Measurements from ENCODE around the gene CDRT15L2. TPM values are rescaled to one million over a fixed set of nuclear protein-coding genes. Genes with fewer than 3 reads are reported as not detected.
"Not testable (repeated sequence)": the region's sequence is repeated elsewhere in the genome, so short reads cannot be mapped to it uniquely, and the experiment has no call there.

Gene CDRT15L2
- total and polyA plus RNA-seq, 3 donors from 2014 or later: 6.7 to 17.9 (median 15.1) TPM

DNA sequence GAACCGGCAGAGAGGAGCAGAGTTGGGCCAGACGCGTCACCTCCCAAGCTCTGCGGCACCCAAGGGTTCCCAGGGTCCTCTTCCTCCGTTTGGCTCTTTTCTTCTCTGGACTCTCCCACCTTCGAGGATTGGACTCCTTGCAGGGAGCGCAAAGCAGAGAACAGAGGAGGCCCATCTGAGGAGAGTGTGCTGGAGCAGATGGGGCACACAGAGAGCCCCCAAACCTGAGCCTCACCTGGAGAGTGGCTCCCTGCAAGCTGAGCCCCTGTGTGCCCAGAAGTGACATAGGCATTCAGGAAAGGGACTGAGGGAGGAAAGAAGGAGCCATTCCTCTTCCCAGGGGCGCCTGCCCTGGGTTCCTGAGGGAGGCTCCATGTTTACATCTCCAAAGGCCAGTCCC, 6.3 kb upstream of the CDRT15L2 start:
- H3K4me1 ChIP-seq; H3K36me3 ChIP-seq (ENCODE audit: low read depth, missing control alignments); intact Hi-C loops (cut with DNase I; ENCODE audit: low total_unique reads); DNase-seq; H3K27ac ChIP-seq; H3K4me3 ChIP-seq; H3K27me3 ChIP-seq; H3K9me3 ChIP-seq: not testable (repeated sequence)
- WGBS, 2 donors: 90 to 94% methylated on average over 2 to 7 of the region's 8 CpGs

DNA sequence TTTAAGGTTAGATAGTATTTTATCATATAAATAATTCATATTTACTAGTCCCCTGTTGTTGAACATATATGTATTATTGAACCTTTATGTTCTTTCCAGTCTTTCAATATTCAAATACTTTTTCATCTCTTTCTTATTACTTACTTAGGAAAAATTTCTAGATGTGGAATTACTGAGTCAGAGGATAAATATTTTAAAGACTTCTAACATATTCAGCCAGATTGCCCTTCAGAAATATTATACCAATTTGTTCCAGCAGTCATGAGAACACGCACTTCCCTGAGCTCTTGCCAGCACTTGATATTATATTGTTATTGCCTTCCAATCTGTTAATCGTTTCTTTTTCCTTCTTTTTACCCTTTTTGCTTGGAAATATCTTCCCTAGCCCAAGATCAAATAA, 4.5 kb upstream of the CDRT15L2 start:
- H3K36me3 ChIP-seq (ENCODE audit: low read depth, missing control alignments); H3K27ac ChIP-seq; intact Hi-C loops (cut with DNase I; ENCODE audit: low total_unique reads); H3K9me3 ChIP-seq; H3K27me3 ChIP-seq; H3K4me3 ChIP-seq; DNase-seq; H3K4me1 ChIP-seq: not testable (repeated sequence)
- WGBS, 2 donors: 41 to 48% methylated on average over 2 of the region's 2 CpGs

DNA sequence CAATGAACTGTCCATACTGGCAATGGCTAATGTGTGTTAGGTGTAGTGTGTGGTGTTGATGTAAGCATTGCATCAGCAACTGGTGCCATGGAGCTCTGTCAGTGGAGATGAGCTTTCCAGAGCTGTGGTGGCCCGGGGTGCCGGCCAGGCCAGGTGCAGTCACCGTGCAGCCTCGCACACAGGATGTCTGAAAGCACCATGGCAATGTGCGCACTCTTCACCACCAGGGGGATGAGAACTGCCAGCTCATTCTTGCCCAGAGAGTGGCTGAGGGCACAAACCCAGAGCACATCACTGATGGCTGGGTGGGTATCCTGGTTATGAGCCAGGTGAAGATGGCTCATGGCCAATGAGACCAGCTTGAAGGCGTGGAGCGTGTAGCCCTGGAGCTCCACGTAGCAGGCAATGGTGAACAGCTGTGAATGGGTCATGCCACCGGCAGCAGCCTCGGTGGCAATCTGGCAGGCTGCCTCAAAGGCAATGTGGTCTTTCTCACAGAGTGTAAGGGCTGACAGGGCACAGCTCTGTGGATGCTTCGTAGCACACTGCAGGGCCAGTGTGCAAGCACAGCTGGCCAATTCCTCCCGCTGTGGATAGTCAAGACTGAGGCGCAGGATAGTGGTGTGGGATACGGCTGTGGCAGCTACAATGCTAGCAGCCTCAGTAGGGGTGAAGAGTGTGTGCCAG, 4.5 kb downstream of the CDRT15L2 start:
- H3K36me3 ChIP-seq (ENCODE audit: low read depth, missing control alignments); intact Hi-C loops (cut with DNase I; ENCODE audit: low total_unique reads); H3K4me3 ChIP-seq; H3K4me1 ChIP-seq; H3K9me3 ChIP-seq; H3K27me3 ChIP-seq; DNase-seq; H3K27ac ChIP-seq: not testable (repeated sequence)
- 77% methylated on average over 6 of the region's 14 CpGs; no CpG with 5 or more reads in 1 of the 2 donors for WGBS, 2 donors

DNA sequence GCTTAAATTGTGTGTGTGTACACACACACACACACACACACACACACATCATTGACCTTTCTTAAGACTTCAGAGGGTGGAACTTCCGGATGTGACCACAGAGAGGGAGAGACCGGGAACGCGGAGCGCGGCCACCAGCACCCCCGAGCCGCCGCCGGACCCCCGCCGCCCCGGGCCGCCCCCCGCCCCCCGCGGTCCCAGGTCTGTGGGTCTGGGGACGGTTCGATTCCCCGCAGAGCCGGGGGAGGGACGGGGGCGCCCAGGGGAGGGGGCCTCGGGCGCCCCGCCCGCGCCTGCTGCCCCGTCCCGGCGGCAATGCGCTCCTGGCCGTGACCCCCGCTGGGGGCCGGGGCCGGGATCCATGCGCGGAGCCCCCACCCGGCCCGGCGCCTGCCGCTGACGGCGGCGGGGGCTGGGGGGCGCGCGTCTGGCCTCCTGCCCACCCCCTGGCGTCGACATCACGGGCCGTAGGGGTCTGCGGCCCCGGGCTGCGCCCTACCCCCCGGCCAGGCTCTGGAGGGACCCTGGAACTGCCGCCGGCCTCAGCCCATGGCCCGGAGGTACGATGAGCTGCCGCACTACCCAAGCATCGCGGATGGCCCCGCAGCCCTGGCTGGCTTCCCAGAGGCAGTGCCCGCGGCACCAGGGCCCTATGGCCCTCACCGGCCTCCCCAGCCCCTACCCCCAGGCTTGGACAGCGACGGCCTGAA, 9.4 kb downstream of the CDRT15L2 start:
- H3K4me3 ChIP-seq; H3K27ac ChIP-seq; intact Hi-C loops (cut with DNase I; ENCODE audit: low total_unique reads); H3K27me3 ChIP-seq; DNase-seq; H3K36me3 ChIP-seq (ENCODE audit: low read depth, missing control alignments); H3K9me3 ChIP-seq; H3K4me1 ChIP-seq: not testable (repeated sequence)
- WGBS, 2 donors: 2 to 5% methylated on average over 10 to 31 of the region's 69 CpGs

DNA sequence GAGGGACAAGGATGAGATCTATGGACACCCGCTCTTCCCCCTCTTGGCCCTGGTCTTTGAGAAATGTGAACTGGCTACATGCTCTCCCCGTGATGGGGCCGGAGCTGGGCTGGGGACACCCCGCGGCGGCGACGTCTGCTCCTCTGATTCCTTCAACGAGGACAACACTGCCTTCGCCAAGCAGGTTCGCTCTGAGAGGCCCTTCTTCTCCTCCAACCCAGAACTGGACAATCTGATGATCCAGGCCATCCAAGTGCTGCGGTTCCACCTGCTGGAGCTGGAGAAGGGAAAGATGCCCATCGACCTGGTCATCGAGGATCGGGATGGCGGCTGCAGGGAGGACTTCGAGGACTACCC, 9.9 kb downstream of the CDRT15L2 start:
- H3K4me1 ChIP-seq; H3K27ac ChIP-seq; DNase-seq; H3K9me3 ChIP-seq; H3K27me3 ChIP-seq; intact Hi-C loops (cut with DNase I; ENCODE audit: low total_unique reads); H3K4me3 ChIP-seq; H3K36me3 ChIP-seq (ENCODE audit: low read depth, missing control alignments): not testable (repeated sequence)
- 70 to 84% methylated on average over 4 to 17 of the region's 17 CpGs for WGBS, 2 donors

DNA sequence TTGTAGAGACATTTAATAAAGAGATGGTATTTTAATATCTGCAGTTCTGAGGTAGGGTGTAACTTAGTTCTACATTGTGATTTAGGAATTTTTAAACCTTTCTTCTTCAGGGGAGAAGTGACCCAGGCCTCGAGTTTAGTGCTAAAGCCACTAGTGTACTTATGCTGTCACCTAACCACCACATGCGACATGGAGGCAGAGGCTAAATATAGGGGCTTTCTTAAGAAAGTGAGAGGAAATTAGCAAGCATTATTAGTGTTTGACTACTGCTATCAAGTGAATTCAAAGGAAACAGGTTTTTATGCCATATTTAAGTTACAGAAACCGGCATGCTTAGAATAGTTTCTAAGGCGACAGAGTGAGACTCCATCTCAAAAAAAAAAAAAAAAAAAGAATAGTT, 11.5 kb downstream of the CDRT15L2 start:
- H3K4me3 ChIP-seq; H3K4me1 ChIP-seq; H3K36me3 ChIP-seq (ENCODE audit: low read depth, missing control alignments); DNase-seq; H3K9me3 ChIP-seq; intact Hi-C loops (cut with DNase I; ENCODE audit: low total_unique reads); H3K27ac ChIP-seq; H3K27me3 ChIP-seq: not testable (repeated sequence)
- 71% methylated on average over 2 to 3 of the region's 4 CpGs for WGBS, 2 donors

DNA sequence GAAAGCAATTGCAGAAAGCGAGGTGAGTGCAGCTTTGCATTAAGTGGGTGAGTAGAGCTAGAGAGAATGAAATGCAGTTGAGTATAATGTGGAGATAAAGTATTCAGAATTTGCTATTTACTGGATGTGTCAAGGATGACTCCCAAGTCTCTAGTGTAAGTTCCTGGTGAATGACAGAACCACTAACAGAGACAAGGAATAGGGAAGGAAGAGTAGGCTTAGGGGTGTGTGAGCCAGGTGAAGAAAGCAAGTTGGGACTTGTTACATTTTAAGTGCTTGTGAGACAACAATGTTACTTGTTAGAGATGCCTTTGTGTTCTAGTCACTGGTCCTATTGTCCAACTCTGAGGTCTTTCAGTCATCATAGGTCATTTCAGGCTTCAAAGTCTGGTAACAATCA, 26.0 kb downstream of the CDRT15L2 start:
- H3K9me3 ChIP-seq; intact Hi-C loops (cut with DNase I; ENCODE audit: low total_unique reads); H3K27ac ChIP-seq; H3K4me3 ChIP-seq; DNase-seq; H3K4me1 ChIP-seq; H3K36me3 ChIP-seq (ENCODE audit: low read depth, missing control alignments); H3K27me3 ChIP-seq: not testable (repeated sequence)
- 100% methylated on average over 1 of the region's 1 CpG for WGBS, 2 donors

DNA sequence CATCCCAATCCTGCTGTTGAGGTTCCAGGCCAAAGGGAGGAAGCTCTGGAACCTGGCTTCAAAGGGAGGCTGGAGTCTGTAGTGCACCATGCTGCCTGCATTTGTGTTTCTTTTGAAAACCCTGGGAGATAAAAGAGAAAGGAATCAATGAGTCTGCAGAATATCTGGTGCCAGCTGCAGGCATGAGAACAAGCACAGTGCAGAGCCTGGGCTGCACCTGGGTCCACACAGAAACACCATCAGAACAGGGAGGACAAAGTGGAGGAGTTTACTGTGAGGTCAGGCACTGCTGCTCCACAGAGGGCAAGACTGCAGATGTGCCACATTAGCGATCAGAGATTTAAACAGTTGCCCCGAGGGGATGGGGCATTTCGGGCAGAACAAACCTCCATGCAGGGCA, 30.0 kb downstream of the CDRT15L2 start:
- H3K27me3 ChIP-seq; H3K4me3 ChIP-seq; H3K4me1 ChIP-seq; H3K36me3 ChIP-seq (ENCODE audit: low read depth, missing control alignments); intact Hi-C loops (cut with DNase I; ENCODE audit: low total_unique reads); DNase-seq; H3K9me3 ChIP-seq; H3K27ac ChIP-seq: not testable (repeated sequence)
- WGBS, 2 donors: 12 to 79% methylated on average over 3 of the region's 3 CpGs

DNA sequence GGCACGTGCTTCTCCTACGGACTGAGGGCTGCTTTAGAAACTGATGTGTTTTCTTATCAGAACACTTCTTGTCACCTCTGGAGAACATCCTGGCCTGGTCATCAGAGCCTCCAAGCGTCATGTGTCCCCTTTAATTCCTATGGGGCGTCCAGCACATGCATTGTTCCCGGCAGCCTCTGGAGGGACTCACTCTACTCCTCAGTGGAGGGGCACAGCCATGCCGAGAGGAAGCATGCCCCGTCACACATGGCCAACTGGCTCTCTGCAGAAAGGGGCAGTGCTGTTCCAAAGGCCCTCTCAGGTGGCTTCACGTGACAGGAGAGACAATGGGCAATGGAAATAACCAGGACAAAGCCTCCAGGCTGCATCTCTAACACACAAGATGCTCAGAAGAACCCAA, 31.8 kb downstream of the CDRT15L2 start:
- Histone ChIP-seq H3K4me1 (no peaks in the 10 kb centered on the region), H3K36me3 (ENCODE audit: low read depth, missing control alignments) (no peaks in the 10 kb centered on the region), H3K27me3 (no peaks in the 10 kb centered on the region), H3K27ac (no peak overlapping the region), H3K4me3 (no peak overlapping the region), H3K9me3 (no peaks in the 10 kb centered on the region)
- intact Hi-C loops (cut with DNase I; ENCODE audit: low total_unique reads): no loop called here
- DNase-seq: no peak
- TF ChIP-seq, protein P1, sequence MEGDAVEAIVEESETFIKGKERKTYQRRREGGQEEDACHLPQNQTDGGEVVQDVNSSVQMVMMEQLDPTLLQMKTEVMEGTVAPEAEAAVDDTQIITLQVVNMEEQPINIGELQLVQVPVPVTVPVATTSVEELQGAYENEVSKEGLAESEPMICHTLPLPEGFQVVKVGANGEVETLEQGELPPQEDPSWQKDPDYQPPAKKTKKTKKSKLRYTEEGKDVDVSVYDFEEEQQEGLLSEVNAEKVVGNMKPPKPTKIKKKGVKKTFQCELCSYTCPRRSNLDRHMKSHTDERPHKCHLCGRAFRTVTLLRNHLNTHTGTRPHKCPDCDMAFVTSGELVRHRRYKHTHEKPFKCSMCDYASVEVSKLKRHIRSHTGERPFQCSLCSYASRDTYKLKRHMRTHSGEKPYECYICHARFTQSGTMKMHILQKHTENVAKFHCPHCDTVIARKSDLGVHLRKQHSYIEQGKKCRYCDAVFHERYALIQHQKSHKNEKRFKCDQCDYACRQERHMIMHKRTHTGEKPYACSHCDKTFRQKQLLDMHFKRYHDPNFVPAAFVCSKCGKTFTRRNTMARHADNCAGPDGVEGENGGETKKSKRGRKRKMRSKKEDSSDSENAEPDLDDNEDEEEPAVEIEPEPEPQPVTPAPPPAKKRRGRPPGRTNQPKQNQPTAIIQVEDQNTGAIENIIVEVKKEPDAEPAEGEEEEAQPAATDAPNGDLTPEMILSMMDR (IDR thresholded peaks at IDR 0.05): no peak
- no peak for TF ChIP-seq POLR2A (IDR thresholded peaks at IDR 0.05)
- 84 to 85% methylated on average over 7 to 8 of the region's 8 CpGs for WGBS, 2 donors

All from testis (tissue), 3 donors.